HT1080 (cell line): ENCODE results near the gene MOB2. TPM values are rescaled to one million over a fixed set of nuclear protein-coding genes. Genes with fewer than 3 reads are reported as not detected.
"Not testable (repeated sequence)": the region's sequence is repeated elsewhere in the genome, so short reads cannot be mapped to it uniquely, and the experiment has no call there.

Experiments
- DNase-seq: peaks from one replicate; pipeline ENCODE4 v3.0.0-alpha.2; 2015; ENCODE audit warnings: low read depth
- total RNA-seq: library from RNA; depleted of rRNA; stranded (reverse); fragments of >200 nt; shearing (Covaris generic); gene quantifications from 2 replicates; pipeline ENCODE4 v1.2.3, GENCODE V29; 2014

MOB2 gene
- total RNA-seq, 1 experiment from 2014 or later, result 38.7 TPM

DNA sequence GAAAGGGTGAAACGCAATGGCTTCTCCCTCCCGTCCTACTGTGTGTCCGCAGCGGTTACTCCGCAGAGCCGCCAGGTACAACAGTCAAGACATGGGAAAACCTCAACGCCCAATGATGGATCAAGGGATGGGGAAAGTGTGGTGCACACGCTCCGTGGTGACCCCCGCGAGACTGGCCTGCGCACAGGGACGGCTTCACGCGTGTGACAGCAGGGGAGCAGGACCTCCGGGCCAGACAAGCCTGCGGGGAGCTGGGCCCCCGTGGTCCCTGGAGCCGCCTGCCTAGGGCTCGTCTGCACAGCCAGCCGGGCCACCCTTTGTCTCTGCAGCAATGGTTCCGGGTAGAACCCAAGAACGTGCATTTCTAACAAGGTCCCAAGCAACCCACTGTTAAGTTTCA, 31.7 kb upstream of the MOB2 start:
- DNase-seq, result no peak

DNA sequence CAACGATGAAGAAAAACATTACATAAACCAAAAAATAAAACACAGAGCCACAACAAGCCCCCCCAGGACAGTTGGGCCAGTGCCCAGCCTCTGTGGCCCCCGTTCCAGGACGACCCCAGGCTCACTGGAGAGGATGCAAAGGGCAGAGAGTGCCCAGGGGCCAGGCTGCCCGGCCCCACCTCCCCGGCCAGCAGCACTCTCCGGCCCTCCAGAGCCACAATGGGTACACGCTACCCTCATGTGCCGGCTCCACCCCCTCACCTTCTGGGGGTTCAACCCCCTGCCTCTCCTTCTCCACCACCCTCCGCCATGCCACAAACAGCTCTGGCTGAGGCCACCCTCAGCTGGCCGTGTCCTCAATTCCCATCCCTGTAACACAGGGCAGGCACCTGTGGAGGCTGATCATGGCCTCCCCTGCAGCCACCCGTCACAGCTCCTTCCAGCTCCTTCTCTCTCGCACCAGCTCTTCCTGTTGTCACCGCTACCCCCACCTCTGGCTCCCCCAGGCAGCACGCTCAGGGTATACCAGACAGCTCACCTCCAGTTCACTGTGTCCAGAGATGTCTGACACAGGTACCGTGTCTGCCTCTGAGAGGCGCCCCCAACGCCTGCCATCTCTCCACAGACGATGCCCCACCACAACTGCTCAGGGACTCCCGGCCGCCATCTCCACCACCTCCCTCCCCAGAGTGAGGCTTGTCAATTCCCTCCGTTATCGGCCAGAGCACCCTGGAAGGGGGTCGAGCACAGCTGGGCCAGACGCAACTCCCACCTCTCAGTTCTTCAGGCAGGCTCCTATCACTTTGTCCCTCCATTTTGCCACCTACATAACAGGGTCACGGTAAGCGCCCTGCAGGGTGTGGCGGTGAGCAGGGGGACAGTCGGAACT, 30.8 kb upstream of the MOB2 start:
- DNase-seq, result no peak

DNA sequence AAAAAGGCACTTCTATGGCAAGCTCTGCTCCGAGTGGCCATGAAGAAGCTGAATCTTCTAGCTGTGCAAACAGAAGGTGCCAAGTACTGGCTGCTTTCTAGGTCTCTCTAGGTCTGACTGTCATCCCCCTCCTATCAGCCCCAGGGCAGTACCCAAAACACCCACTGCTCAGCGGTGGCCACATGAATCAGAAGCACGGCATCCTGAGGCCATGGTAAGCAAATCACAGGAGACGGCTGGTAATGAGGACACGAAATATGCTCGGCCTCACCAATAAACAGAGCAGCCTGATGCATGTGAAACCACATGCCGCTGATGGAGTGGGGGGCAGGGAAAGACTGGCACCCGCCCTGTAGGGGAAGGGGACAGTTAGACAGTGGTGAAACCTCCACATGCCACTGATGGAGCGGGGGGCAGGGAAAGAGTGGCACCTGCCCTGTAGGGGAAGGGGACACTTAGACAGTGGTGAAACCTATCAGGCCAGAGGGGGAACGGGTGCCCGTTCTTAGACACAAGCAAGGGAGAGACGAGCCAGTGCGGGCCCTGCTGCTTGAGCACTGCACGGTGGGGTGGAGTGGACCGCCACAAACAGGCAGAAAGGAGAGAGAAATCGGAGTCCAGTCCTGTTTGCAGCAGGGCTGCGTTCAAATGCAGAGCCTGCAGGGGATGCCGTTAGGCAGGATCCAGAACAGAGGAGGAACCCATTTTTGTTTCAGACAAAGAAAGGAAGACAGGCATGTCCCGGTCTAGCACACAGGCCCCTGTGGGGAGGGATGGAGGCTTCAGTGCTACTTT, 29.9 kb upstream of the MOB2 start:
- no peak for DNase-seq

DNA sequence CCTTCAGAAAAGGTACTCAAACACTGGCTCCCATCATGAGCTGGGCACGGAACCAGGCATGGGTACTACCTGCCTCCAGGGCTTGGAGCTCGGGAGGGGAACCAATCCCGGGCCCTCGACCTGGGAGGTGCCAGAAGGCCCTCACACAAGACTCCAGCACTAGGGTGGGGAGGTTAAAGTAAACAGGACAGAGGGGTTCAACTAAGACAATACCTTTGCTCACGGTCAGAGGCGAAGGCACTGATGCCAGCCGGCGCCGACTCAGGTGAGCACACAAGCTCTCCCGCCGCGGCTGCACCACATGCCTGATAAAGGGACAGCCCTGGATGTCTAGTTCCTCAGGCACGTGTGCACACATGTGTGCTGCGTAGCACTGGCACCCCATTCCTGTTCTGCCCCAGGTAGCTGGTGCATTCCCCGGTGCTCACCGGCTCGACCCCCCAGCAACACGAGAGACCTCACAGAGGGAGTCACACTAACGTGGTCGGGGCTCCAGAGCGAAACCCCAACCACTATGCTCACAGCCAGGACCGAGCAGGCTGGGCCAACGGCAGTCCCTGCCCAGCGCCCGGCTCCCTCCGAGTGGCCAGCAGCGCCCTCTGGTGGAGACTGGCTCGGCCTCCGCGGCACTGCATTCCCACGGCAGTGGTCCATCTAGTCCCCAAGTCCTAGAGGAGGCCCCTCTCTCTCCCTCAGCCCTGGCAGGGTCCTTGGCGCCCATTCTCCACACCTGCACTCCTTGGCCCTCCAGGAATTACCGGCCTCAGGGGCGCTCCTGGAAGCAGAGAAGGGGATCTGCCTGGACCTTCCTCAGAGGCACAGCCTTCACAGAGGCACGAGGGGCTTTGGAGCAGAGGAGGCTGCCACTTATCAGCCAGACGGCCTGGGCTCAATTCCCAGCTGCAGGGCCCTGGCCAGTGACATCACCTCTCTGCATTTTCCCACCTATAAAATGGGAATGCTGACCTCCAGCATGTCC, 28.8 kb upstream of the MOB2 start:
- DNase-seq, result peak; percentile 29

DNA sequence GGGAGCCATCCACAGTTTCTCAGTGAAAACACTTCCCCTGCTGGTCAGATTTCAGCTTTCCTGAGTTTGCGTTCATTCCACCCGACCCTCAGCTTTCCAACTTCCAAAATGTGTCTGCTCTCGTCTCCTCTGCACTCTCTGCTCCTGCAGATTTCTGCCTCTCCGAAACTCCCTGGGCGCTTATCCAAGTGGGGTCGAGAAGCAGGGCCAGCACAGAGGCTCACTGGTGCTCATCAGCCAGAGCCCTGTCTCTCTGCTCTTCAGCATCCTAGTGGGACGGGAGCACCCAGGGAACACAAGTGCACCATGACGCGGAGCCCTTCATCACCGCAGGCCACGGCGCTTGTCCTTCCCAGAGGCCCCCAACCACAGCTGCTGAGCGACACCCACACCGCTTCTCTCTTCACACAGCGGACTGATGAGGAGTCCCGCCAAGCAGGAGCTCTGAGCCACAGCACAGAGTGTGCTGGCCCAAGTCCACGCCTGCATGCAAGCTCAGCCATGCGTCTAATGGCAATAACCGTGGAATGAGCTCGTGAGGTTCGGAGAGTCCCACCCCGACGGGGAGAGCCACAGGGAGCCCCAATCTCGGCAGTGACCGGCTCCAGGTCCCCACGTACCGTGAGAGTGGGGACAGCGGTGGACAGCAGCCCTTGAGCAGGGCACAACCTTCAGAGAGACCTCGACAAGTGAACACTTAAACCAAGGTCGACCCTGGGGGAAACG, 27.9 kb upstream of the MOB2 start:
- DNase-seq, result no peak

DNA sequence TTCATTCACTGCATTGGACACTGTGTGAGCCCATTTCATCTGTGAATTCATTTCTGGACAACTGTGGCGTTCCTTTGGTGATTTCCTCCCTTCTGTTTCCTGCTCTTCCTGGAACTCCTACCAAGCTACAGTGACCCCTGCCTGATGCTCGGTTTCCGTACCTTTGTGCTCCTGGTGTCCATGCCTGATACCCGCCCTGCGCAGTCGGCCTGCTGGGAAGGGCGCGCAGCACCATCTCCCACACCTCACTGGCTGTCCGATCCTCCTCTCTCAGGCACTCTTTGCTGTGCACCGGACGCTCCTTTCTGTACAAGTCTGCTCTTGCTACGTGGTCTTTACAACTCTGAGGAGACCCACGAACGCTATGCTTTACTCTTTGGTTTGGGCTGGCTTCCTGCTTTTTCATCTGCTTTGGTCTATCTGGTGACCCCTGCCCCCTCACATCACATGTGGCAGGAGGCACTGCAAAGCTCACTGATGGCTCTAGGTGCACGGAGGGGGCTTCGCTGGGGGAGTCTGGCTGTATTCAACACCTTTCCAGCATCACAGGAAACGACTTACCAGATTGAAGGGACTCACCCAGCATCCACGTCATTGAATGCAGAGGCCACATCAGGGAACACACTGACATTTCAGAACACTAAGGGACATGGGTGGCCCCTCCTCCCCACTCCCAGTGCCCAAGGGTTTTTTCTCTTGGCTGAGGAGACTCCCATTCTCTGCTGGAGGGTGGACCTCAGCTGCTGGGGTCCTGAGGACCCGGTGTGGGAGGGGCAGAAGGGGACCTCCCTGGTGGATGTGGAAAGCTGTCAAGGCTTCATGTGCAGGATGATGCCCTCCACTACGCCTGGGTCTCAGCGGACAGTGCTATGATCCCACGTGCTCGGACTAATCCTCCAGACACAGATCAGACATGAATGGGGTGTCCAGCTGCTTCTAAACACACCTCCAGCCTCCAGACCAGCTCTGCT, 27.0 kb upstream of the MOB2 start:
- DNase-seq, result no peak

DNA sequence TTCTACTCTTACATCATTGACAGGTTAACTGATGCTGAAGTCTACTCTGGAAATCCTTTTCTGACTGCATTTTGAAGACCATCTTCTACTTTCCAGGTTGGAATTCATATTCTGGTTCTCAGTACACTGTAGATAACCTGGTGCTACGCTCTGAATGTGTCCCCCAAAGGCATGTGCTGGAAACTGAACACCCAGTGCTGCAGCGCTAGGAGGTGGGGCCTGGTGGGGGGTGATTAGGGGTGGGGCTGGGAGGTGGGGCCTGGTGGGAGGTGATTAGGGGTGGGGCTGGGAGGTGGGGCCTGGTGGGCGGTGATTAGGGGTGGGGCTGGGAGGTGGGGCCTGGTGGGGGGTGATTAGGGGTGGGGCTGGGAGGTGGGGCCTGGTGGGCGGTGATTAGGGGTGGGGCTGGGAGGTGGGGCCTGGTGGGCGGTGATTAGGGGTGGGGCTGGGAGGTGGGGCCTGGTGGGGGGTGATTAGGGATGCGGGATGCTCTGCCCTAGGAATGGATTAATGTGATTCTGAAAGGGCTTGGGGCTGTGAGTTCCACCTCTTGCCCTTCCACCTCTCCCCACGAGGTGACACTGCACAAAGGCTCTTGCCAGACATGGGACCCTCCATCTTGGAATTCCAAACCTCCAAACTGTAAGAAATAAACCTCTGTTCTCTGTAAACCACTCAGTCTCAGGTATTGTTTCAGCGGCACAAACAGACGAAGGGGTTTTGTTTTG, 26.1 kb upstream of the MOB2 start:
- not testable (repeated sequence) for DNase-seq

DNA sequence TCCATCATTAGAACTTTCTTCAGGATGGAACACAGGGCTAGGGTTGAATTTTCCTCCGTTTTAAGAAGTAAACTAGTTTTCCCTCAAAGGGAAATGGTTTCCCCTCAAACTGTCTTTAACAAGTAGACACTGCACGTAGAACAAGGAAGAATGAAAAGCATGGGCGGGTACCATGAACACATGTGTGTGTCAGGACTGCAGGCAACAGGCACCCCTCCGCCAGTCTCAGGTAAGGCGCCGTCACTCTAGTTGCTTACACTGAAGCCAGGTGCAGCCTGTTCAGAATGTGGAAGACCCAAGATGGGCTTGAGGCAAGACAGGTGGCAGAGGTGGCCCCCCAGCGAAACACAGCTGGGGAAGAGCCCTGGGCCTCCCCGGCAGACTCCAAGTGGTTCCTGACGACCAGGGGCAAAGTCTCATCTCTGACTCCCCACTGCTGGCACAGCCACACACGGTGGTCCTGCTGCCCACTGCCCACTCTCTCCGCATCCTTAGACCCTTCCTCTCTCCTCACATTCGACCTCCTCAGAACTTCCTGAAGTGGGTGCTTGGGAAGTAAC, 25.4 kb upstream of the MOB2 start:
- DNase-seq, result no peak

DNA sequence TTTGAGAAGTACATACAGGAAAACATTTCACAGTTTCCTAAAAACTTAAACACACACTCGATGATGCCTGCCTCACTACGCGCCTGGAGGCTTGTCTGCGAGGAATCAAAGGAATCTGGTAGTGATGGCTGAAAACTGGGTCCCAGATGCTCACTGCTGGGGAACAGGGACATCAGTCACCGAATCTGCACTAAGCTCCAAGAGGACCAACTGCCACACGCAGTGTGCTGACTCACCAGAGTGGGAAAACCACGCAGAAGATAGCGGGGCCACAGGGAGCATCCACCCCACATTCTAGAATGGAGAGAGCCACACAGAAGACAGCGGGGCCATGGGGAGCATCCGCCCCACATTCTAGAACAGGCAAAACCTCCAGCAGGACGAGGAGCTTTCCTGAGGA, 24.3 kb upstream of the MOB2 start:
- no peak for DNase-seq

DNA sequence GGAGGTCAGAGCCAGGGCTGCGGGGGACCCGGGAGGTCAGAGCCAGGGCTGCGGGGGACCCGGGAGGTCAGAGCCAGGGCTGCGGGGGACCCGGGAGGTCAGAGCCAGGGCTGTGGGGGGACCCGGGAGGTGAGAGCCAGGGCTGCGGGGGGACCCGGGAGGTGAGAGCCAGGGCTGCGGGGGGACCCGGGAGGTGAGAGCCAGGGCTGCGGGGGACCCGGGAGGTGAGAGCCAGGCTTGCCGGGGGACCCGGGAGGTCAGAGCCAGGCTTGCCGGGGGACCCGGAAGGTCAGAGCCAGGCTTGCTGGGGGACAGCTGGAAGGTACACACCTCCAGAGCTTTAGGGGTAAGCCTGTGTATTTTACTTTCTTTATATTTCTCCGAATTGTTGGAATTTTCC, 23.8 kb upstream of the MOB2 start:
- not testable (repeated sequence) for DNase-seq

DNA sequence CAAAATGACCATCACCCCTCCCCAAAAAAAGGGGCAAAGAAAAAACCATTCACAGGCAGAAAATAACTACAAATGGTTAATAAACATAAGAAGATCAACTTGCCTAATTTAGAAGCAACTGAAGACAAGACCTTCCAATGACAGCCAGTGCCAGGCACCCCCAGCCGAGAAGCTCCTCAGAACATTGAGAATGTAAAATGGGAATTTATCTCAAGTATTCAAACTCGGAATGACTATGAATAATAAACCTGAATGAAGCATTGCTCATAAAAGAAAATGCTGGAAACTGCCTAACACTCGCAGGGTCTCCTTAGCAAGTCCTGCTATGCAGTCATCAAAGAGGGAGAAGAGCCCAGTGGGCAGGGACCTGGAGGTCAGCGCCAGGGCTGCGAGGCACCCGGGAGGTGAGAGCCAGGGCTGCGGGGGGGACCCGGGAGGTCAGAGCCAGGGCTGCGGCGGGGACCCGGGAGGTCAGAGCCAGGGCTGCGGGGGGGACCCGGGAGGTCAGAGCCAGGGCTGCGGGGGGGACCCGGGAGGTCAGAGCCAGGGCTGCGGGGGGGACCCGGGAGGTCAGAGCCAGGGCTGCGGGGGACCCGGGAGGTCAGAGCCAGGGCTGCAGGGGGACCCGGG, 23.2 kb upstream of the MOB2 start:
- no peak for DNase-seq

DNA sequence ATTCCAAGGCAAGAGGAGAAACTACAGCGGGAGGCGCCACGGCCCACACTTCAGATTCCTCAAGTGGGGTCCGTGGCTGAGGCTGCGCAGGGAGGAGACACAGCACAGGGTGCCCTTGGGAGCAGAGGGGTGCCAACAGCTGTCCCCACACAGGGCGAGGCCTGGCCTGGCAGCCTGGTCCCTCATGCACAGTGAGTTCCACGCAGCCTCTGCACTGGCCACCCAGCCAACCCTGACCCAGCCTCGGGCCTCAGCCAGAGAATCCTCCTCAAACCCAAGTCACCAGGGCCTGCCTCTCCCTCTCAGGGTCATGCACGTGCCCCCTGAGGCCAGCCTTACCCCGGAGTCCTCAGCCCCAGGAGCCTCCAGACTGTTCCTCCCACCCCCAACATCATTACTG, 22.4 kb upstream of the MOB2 start:
- no peak for DNase-seq

DNA sequence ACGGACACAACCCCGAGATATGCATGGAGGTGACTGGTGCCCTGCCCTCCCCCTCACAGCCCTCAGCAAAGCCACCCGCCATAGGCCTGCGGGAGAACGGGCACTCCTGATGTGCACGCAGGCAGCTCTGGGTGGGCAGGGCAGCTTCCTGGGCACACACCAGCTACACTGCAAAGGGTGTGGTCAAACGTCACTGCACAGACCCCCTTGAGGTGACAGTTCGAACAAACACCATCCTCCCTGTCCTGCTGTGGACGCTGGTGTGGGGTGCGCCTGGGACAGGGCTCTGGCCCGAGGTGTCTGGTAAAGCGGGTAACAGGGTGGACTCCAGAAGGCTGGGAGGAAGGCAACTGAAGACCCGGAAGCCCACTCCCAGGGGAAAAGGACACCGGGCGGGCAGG, 21.9 kb upstream of the MOB2 start:
- no peak for DNase-seq

DNA sequence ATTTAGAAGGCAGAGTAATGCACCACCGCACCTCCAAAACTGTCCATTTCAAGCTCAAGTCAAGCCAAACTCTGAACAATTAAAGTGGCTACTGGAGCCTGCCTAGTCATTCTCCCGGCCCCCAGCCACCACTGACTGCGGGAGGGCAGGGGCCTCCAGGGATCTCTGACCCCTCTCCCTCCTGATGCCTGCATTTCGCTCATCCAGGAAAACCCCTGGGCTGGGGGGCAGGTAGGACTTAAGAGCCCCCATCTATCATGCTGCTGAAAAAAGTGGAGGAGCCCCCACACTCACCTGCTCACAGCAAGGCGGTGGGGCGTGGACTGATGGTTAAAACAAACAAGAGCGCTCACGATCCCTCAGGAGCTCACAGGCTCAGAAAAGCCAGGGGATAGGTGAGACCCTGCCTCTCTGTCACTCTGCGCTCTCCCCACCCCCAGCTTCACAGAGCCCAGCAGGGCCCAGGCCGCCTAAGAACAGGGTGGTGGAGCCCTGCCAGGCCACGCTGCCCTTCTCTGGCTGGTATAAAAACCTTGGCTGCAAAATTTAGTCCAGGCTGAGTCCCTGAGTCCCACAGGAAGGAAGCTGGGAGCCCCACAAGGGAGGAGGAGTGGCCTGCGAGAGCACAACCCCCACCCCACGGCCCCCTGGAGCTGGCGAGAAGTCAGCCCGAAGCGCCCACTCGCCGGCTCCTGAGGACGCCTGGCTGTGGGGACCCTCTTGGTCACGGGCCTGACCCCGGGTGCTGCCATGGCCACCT, 21.0 kb upstream of the MOB2 start:
- no peak for DNase-seq

DNA sequence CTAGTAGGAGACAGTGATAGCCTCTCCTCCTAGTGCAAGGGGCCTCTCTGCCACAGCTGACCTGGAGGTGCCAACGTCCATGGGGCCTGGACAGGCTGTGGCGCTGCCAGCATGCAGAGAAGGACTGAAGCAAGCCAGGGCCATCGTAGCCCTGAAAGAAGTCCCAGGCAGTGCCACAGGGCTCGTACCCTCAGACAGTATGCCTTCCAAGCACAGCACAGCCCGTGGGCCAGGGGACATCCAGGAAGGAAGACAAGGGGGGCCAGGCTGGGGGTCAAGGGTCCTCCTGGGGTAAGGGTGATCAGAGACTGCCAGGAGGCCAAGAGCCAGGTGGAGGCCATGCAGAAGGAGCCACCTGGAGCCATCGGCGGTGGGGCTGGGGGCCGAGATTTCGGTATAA, 20.4 kb upstream of the MOB2 start:
- DNase-seq, result no peak

DNA sequence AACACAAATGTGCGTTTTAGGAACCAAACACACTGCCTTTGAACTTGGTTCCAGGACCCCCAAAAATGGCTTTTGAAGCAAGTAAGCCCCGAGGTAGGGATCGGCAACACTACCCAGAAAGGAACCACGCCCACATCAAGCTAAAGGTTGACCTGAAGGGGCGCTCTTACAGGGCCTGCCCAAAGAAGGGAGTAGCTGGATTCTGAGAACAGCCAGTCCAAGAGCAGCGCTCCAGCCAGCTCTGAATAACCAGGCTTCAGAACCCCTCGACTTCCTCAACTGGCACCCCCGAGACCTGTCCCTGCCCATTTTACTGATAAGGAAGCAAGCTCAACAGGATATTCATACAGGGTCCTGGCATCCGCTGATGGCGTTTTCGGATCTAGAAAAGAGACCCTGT, 18.9 kb upstream of the MOB2 start:
- DNase-seq, result no peak

DNA sequence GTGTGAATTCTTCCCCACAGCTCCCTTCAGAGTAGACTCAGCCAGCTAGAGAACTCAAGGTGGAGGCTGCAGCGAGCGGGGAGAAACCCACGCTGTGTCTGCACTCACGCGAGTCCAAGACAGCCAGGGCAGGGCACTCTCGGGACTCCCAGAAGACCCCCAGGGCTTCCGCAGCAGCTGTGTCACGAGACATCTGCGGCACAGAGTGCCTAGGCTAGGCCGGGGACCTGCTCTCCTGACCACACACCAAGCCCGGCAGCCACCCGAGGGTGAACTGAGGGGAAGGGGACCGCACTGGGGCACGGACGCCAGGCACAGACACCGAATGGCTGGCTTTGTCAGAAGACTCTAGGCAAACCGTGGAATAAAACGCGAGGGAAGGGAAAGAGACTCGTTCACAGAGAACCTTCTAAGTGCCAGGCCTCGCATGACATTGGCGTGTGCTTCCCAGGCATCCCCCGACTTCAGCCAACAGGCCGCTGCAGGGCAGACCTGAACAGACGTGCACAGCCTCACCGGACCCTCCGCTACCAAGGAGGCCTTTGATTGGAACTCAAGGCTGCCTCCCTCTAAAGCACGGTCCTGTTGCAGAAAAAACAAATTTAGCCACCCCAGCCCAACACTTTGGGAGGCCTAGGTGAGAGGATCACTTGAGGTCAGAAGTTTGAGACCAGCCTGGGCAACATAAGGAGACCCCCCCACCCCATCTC, 18.2 kb upstream of the MOB2 start:
- DNase-seq, result no peak
